T-helper 22 cell (primary cell): Measurements from ENCODE around the gene NBAS.

ENCODE experiments used
- DNase-seq: peaks from one replicate; pipeline ENCODE4 v3.0.0-alpha.2; 2020; ENCODE audit warnings: low read depth

The NBAS gene

DNA sequence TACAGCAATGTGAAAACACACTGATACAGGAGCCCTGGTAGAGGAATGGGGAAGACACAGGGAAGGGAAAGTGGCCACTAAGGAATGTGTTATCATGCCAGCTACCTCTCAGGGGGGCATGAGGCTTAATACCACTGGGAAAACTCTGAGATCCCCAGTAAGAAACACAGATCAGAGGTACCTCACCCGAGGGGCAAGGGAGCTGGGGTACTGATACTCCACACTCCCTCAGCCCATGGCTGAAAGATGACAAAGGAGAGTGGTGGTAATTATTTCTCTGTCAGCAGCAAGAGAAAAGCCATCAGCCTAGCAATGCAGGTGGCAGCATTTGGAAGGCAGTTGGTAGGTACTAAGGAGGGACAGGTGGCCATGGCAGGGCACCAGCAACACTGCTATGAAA is 434.8 kb downstream of the NBAS start:
- no peak for DNase-seq

DNA sequence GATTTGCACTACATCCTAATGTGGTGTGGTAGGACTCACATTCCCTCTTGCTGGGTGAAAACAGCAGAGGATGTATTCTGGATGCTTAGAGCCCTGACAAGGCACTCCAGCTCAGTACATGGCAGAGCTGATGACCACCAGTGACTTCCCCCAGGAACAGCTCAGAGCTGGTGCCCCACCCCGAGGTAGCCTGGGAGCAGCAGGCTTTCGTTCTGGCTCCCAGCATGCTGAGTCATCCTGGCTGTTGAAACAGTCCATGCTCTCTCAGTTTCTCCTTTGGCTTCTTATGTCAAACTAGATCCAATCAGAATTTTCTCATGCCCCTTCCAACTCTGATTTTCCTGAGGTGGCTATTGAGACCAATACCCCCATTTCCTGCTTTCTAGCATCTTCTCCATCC is 438.2 kb downstream of the NBAS start:
- DNase-seq: no peak

DNA sequence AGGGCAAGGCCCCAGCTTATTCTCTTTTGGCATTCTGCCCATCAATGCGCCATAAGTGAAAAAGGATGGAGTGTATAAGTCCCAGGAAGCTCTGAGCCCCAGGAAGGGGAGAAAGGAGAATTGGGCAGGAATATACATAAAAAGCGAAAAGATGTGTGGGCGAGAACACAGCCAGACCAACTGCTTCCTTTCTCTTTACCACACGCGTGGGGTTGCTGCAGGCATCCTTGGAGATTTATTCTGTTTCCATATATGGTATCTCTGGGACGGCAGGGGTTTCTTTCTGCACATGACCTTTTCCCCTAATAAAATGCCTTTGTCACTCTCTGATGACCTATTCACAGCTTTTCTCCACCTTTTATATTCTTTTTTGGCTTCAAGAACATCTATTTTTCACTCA is 440.5 kb downstream of the NBAS start:
- DNase-seq: no peak

DNA sequence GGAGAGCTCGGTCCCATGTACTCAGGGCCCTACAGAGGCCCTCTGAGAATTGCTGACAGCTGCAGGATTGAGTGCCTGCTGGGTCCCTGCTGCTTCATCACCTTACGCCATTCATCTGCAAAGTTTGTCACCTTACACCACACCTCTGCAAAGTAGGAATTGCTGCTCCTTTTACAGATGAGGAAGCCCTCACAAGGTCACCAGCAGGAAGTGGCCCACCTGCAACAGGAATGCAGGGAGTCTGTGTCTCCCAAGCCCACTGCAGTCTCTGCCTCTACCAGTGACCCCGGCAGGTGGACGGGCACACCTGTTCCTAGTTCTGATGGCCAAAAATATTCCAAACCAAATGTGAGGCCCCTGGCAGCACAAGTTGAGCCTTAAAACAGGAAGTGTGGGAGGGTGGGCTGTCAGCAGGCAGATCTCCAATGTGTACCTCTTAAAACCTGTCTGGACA is 441.4 kb downstream of the NBAS start:
- DNase-seq: no peak

DNA sequence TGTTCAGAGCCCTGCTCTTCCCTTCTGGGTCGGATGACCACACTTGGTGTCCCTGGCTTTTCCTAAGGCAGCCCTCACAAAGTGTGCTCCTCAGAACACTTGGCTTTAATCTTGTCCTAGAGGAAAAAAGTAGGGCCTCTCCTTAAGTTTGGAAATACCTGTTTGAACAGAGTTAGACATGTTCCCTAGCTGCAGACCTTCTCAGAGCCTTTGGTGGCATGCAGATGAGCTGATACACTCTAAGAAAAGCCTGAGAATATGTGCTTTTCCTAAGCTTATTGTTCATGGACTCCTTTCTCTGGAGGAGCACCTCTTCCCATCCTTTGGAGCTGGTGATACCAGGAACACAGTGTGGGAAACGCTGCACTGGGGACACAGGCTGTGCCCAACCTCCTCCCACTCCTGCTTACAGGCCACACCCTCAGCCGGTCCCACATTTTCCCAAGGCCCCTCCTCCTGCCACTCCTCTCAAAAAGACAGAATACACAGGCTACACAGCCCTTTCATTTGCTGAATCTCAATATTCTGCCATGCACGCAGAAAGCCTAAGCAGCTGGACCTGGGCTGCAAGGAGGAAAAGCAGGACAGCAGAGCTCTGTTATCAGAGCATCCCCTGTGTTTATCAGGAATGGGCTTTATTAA is 443.6 kb downstream of the NBAS start:
- no peak for DNase-seq
